ENCODE results near the gene ASB9.

DNA sequence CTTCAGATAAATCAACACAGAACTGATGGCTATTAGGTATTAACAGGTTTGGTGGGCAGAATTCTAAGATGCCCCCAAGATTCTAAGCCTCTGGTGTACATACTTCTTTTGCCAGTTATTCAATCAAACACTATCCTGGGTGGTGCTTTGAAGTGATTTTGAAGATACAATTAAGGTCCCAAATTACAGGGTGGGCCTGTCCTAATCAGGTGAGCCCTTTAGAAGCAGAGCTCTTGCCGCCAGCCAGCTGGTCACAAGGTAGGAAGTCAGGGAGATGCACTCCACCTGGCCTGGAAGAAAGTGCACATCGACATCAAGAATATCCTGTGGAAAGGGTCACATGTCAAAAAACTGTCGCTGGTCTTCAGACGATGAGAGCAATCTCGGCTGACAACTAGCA is 29.5 kb downstream of the ASB9 start:
- TF ChIP-seq ZFP3 (tag by site-specific recombination; IDR thresholded peaks at IDR 0.05; ENCODE audit: low read depth) (no peak), CTCF (tag by site-specific recombination; IDR thresholded peaks at IDR 0.05) (no peak), ZNF394 (tag by site-specific recombination; IDR thresholded peaks at IDR 0.05; ENCODE audit: borderline replicate concordance) (no peak), KLF8 (tag by site-specific recombination; IDR thresholded peaks at IDR 0.05) (no peak), ZNF114 (tag by site-specific recombination; IDR thresholded peaks at IDR 0.05) (no peak)
- TF ChIP-seq, protein P1, sequence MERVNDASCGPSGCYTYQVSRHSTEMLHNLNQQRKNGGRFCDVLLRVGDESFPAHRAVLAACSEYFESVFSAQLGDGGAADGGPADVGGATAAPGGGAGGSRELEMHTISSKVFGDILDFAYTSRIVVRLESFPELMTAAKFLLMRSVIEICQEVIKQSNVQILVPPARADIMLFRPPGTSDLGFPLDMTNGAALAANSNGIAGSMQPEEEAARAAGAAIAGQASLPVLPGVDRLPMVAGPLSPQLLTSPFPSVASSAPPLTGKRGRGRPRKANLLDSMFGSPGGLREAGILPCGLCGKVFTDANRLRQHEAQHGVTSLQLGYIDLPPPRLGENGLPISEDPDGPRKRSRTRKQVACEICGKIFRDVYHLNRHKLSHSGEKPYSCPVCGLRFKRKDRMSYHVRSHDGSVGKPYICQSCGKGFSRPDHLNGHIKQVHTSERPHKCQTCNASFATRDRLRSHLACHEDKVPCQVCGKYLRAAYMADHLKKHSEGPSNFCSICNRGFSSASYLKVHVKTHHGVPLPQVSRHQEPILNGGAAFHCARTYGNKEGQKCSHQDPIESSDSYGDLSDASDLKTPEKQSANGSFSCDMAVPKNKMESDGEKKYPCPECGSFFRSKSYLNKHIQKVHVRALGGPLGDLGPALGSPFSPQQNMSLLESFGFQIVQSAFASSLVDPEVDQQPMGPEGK (tag by site-specific recombination; IDR thresholded peaks at IDR 0.05): no peak
